Right lung (tissue), 5 donors: Measurements from ENCODE around the gene TET2. TPM values are rescaled to one million over a fixed set of nuclear protein-coding genes. Genes with fewer than 3 reads are reported as not detected.

Experiments
- DNase-seq, 2 donors: peaks; one replicate each; pipeline ENCODE4 v3.0.0-alpha.2; 2013
- polyA plus RNA-seq, 5 donors: library from polyadenylated mRNA; unstranded; fragments of 120-200 nt; gene quantifications; one replicate each; pipeline versions ENCODE4 v1.2.1 to v1.2.3, GENCODE V29; 2013; ENCODE audit warnings: inconsistent platforms in 1 of 5, low replicate concordance in 1 of 5; ENCODE audit not compliant: insufficient read length in 5 of 5, insufficient read depth in 1 of 5

The TET2 gene
- polyA plus RNA-seq, 5 donors, result 26.5 to 48.0 (median 45.1) TPM

DNA sequence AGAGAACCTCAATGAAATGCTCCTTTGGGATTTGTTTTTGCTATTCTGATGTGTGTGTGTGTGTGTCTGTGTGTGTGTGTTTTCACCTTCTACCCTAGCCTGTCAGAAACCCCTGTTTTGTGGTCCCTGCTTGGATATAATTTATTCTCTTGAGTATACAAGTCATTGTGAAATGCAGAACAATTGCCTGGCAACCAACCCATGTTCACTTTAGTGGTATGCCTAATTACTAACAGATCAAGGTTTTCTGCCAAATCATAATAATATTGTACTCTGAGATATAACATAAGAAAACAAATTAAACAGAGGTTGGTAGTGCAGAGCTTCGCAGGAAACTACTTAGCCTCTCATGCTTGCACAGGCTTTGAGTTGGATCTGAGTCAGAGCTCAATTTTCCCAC is 7.0 kb upstream of the TET2 start:
- no peak for DNase-seq

DNA sequence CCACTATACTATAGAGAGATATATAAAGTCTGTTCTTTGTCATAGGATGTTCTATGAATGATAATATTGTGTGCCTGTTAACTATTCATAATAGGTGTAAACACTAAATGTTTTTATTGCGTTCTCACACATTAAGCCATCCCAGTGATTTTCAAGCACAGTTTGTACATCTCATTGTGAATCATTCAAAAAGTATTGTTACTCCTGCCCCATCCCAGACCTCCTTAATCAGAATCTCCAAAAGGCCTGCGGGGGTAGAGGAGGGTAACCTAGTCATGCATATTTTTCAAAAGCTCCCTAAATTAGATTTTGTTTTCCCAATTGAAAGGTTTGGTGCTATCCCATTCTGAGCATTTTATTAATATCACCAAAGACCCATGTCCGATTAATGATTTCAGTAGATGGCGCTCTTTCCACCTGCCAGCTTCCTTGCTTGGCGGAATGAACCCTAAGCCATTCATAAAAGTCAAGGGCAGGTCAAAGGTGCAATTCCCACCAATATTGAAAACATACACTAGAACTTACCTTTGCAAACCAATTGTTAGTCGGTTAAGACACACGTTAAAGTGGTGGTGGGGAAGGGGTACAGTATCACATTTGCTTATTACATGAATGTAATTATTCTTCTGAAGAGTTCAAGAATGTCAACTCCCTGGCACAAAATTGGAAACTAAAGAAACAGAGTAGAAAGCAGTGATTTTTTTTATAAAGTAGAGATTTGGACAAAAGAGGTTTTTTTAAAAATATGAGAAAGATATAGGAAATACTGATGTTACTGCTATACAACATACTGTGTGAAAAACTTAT is 5.8 kb upstream of the TET2 start:
- DNase-seq, result no peak

DNA sequence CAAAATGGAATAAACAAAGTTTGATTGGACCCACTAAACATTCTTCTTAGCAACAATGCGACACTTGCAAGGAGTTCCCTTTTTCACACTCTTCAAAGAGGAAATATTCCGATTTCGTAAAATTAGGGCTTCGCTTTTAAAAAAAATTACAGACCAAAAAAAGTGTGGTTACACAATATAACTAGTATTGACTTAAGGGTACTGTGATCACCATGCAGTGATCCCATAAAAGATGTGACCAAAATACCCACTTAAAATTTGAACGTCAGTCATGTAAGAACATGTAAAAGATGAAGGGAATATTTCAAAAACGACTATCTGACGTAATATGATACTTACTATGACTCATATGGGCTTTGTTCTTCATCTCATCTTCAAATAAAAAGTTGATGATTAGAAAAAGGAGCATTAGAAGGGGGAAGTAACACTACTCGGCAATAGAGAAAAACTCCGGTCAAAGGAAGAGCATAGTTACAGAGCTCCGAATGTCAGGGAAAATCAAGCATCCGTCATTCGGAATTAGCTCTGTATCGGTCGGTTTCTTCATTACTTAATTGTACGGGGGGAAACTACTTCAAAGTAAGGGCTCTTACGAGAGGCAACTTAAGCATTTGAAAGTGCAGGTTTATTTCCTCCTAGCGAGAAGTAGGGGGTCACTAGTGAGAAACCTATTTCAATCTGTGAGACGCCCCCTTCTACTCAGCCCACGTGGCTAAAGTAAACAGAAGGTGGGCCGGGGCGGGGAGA is 1.3 kb upstream of the TET2 start:
- peak in 1 of 2 donors; percentile 24 for DNase-seq

DNA sequence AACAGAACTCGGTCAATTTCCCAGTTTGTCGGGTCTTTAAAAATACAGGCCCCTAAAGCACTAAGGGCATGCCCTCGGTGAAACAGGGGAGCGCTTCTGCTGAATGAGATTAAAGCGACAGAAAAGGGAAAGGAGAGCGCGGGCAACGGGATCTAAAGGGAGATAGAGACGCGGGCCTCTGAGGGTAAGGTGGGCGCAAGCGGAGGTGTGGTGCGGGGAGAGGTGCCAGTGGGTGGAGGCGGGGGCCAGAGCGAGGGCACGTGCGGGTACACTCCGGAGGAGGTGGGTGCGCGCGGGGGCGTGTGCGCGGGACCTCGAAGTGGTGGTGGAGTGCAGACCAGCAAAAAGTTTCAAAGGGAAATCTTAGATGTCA is 787 bp upstream of the TET2 start:
- DNase-seq, result no peak

DNA sequence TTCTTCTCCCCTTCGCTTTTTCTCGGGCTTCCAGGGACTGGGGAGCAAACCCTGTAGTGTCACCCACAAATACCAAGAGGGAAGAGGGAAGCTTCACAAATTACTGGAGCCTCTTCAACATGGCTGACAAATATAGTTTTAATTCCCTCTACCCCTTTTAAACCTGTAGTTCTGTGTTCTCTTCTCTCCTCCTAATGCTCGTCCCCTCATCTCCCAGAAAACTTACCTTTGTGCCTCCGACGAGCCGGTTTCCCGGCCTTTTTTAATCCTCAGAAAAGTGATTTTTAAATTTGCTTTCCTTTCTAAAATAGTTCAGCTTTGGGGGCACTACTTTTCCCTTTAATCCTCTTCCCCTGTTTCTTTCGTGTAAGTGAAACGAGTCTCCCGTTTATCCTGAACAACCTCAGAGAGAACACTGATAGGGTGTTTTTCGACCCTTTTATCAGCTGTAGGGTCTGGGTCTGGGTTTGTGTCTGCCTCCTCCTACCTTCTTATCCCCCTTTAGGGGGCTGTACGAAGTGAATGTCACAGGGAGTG is 408 bp downstream of the TET2 start:
- DNase-seq, result no peak

DNA sequence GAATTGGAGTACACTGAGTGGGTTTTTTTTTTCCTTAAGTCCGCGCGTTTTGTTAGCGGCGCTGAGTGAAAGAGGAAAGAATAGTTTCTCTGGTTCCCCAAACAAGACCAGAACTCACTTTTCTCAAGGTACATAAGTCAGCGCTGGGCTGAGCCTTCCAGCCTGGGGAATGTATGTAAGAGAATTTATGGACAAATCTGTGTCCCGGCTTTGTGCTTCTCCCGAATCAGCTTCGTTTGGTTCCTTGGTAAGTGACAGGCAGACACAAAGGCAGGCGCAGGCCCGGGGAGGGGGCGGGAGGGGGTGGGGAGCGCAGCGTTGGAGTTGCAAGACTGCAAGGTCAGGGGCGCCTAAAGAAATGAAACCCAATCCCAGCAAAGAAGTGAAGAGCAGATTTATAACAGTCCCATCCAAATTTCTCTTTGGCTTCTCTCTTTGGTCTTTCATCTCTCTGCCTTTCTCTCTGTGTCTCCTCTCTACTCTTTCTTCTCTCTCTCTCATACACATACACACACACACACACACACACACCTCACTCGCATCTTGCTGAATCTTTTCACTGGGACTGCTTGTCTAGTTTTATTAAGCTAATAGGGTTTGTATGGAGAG is 981 bp downstream of the TET2 start:
- DNase-seq, result peak; percentile 66 to 68

DNA sequence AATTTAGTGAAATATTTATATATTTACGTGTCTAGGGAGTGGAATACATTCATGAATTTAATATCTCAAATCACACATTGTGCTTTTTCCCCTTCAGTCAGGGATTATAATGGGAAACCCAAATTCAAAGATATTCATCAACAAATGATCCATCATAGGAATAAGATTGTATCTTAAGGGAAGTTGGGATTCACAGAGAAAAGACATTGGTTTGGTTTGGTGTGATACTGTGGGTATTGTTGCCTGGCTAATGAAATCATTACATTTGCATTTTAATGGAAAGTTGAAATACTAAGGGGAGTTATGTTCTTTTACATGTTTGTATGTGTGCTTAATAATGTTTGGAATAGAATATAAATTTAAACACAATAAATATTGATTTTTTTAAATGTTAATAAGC is 1.7 kb downstream of the TET2 start:
- no peak for DNase-seq

DNA sequence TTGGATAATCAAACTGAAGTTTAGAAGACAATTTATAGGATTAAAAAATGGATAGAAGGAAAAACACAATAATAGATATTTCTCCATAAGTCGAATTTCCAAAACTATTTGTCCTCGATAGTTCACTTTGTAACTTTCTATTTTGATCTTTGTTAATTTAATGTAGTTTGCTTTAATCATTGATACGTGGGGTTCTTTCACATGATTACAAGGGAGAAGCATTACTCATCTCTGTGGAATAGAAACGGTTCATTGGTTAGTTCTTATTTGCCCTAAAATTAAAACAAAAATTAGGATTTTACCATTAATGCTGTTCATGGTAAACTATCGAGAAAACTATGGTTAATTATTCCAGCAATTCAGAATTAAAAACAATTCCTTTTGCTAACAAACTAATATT is 2.1 kb downstream of the TET2 start:
- DNase-seq, result no peak

DNA sequence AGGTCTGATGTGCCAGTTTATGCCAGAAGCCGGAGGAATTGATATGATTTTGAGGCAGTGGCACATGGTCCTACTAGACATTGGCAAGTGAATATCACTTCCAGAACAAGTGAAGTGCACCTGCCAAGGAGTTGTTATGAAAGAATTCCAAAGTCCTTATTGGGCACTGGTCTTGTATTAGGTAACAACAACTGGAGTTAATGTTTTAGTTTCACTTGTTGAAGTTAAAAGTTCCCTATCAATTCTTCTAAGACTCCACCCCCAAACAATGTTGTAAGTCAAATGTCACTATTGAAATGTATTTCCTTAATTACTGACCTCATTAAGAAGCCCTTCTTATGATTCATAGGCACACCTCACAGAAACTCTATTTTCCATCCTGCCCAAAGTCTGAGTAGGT is 3.1 kb downstream of the TET2 start:
- DNase-seq, result no peak

DNA sequence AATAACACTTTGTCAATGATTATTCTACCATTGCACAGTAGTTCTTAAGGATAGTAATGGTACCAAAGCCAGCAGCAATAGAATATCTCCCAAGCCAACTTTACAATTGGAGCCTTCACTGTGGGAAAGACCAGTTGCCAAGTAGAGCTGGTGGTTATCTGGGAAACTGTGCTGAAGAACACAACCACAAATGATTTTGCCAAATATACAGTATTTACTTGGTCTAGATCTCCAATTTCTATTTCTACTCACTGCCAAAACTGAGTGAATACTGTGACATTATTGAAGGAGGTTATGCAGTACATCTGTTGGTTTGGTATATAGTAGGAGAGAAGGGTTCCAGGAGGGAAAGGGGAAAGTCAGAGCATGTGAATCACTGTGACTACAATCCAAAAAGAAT is 3.8 kb downstream of the TET2 start:
- DNase-seq, result no peak

DNA sequence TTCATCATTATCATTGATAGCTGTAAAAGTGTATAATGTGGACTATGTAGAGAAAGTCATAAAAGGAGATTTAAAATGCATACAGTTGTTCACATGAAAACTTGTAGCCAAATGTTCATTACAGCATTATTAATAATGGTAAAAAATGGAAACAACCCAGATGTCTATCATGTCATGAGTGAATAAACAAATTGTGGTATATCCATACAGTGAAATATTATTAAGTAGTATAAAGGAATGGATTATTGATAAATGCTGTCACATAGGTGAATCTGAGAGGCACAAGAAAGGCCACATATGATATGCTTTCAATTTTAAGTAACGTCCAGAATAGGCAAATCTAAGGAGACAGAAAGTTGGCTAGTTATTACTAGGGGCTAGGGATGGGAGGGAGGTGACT is 7.1 kb downstream of the TET2 start:
- no peak for DNase-seq

DNA sequence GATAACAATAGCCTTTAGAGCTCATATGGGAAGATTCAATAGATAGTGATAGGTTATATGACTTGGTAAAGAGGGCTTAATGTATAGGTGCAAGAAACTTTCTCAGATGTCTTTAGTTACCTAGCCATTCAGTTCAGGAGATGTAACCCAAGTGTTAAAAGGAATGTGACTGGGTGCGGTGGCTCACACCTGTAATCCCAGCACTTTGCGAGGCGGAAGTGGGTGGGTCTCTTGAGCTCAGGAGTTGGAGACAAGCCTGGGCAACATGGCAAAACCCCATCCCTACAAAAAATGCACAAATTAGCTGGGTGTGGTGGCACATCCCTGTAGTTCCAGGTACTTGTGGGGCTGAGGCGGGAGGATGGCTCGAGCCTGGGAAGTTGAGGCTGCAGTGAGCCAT is 7.9 kb downstream of the TET2 start:
- no peak for DNase-seq

DNA sequence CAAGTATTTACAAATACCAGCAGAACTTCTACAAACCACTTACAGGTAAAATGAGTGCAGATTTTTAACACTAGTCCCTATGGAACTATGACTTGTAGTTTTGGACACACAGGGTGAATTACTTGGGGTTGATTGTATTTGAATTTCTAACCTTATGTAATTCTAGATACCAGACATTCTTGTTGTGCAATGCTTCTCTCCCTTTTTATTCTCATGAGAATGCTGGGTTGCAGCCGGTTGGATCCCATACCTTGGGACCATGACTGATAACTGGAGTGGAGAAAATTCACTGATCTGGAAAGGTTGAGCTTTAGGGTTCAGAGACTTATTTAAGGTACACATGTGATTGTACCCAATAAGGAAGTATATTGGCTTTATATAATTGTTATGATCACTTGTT is 8.8 kb downstream of the TET2 start:
- no peak for DNase-seq

DNA sequence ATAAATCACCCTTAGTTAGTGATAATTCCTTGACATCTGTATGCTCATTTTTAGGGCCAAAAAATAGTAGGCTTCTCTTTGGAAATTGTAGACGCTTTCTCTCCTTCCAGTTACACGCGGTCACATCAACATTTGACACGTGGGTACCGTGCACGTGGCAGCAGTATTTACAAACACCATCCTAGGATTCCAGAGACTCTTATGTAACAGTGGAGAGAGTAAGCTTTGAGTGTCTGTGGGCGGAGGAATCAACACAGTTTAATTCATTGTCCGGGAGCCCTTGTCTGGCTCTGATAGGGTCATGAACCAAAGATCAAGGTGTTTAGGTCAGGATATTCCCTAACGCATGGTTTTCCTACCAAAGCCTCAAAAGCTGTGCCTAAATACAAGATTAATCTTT is 12.2 kb downstream of the TET2 start:
- peak in 1 of 2 donors; percentile 12 for DNase-seq

DNA sequence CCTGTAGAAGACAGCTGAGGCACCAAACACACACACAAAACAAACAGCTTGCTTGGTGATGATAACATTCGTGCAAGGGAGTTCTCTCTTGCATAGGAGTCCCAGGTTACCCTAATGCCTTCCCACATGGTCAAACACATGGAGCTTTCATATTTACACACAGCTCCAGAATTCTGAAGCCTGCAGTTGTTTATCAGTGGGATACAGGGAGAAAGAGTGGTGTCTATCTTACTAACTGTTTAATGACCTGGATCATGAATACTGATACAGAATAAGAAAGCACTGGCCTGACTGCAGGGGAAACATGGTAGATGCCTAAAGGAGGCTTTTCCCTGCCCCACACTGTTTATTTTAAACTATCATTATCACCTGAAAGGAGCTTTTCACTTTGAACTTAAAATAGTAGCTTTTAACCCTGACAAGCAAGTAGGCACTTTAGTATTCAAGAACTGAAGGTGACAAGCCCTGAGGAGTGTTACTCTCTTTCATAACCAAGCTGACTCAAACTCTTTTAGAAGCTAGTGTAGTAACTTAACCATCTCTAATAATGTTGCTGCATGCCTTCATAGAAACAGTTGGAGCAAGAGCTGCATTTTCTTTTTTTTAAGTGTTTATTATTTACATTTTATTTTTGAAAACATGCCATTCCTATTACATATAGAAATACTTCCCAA is 15.6 kb downstream of the TET2 start:
- DNase-seq, result no peak

DNA sequence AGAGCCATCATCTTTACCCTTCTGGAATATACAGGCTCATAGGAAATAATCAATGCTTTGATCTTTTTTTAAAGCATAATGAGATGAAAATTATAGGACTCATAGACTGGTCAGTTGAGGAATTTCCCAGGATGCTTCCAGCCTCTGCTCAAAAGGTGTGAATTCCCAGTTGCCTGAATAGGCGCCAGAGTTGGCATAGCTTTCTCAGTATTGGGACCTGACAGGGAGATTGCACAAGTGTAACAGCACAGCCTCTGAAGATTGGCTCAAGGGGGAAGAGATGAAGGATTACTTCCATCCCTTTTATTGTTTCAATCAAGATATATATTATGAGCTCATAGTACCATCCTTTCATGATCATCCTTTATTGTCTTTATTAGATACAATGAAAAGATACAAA is 17.9 kb downstream of the TET2 start:
- DNase-seq, result no peak

DNA sequence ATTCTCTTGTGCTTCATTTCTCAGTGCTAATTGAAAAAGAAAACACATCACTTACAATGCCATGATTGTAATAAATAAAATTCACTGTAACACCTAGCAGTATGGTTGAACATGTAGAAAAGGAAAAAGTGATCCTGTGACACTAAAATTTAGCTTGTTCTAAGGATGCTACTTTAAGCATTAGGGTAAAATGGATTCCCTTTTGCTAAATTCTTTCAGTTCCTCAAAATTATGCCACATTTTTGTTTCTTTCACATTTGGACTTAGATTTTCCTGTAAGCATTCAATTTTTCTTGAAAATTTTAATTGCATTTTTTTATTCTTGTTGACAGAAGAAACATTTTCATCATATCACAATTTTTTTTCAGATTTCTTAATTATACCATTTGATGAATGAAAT is 19.4 kb downstream of the TET2 start:
- DNase-seq, result no peak

DNA sequence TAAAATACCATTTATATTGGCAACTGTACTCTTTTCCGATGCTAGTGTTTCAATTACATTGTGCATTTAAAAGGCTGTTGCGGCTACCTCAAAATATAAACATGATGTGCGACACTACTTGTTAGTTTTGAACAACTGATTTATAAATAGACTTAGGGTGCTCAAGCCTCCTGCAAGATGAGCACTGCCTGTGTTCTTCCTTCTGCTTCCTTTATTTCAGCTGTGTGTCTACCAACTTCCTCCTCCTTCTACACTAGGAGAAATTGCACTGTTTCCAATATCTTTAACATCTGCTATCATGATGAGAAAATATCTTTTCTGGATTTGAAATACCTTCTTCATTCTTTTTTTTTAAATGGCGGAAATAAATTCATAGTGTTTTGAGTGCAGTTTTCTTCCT is 24.0 kb downstream of the TET2 start:
- DNase-seq, result no peak

DNA sequence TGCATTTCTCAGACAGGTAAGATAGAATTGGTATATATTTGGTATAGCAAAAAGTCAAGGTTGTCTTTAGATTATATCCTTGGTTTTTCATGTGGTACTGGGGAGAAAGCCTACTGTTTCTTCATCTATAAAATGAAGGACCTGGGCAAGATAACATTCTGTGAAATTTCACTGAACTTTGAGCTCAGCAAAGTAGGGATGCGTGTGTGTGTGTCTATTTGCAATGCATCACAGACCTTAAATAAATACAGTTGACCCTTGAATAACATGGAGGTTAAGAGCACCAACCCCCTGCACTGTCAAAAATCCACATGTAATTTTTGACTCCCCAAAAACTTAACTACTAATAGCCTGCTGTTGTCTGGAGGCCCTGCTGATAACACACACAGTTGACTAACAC is 25.2 kb downstream of the TET2 start:
- no peak for DNase-seq

DNA sequence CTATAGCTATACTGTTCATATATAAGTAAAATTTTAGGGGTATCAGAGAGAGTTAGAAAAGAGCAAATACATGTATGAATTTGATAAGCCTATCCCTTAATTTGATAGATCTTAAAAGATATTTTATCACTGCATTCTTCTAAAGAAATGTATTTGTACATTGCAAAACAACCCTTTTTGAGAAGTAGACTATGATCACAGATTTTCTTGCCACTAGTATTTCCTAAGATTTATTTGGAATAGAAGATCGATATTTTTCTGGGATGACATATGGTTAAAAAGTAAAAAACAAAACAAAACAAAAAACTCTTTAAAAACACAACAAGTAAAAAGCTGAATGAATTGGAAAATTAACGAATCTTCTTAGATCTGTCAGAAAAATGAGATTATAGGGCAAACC is 27.4 kb downstream of the TET2 start:
- no peak for DNase-seq

DNA sequence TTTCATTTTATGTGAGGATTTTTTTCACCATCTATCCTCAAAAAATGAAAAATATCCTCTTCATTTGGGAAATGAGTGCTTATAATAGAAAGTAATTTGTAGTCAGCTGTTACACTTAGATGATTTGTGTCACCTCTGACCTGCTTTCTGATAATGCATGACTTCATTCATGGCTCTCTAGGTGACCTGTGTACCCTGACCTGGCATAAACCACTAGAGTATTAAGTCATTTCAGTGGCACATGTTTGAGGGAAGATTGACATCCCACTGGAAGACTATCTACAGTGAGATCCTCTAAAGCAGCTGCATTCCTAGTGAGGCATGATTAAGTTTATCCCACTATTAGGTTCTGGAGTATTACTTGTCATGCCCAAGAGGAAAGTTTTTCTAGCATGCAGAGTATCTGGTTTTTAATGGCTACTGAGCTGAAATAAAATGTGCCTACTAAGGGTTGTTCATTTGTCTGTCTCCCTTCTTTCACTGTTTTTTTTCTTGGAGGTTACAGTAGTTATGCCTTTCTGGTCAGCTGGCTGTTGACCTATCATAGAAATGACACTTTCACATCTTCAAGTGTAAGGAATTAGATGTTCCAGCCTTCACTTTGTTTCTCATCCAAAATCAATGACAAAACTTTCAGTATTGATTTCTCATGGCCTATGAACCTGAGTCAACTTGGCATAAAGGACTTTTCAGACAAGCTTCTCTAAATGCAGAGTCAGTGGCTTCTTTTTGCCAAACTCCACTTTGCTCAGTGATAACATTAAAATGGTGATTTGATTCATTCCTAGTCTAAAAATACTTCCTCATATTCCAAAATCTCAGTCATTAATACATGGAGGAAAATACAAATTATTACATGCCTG is 33.1 kb downstream of the TET2 start:
- DNase-seq, result no peak
